Prostate gland (tissue), 2 donors: ENCODE measurements around the gene MEX3D.

Source experiments
- CTCF ChIP-seq, 4 experiments: fragments of 200-600 bp in 2 of 4; fragments of 450-650 bp in 2 of 4; sonication (generic) in 2 of 4; IDR thresholded peaks; 1 replicate in 3 of 4; 2 replicates in 1 of 4; pipeline ENCODE4 v1.5.1; 2016 to 2019; ENCODE audit warnings: antibody characterized with exemption in 4 of 4, mild to moderate bottlenecking in 2 of 4, moderate library complexity in 2 of 4
- POLR2AphosphoS5 ChIP-seq: sonication (generic); formaldehyde crosslinking; IDR thresholded peaks from one replicate; pipeline ENCODE4 v1.6.1; 2017; ENCODE audit warnings: antibody characterized with exemption

- TF ChIP-seq CTCF (IDR thresholded peaks at IDR 0.05): no peak
- no peak for TF ChIP-seq POLR2AphosphoS5
Measured at GRCh38 chr19:1534972-1535371, 33.2 kb downstream of the MEX3D start.
